Astrocyte of the hippocampus (primary cell): ENCODE results near the gene POLE2.
A peak's percentile ranks its signal among the peaks of the same experiment; 100 is the strongest.
"Not testable (repeated sequence)": the region's sequence is repeated elsewhere in the genome, so short reads cannot be mapped to it uniquely, and the experiment has no call there.

ENCODE experiments used
- DNase-seq: peaks from one replicate; pipeline ENCODE4 v3.0.0; 2011; ENCODE audit warnings: low read depth, low spot score

The POLE2 gene

GRCh38 chr14:49619730-49620129, 68.3 kb downstream of the POLE2 start:
- no peak for DNase-seq

DNA sequence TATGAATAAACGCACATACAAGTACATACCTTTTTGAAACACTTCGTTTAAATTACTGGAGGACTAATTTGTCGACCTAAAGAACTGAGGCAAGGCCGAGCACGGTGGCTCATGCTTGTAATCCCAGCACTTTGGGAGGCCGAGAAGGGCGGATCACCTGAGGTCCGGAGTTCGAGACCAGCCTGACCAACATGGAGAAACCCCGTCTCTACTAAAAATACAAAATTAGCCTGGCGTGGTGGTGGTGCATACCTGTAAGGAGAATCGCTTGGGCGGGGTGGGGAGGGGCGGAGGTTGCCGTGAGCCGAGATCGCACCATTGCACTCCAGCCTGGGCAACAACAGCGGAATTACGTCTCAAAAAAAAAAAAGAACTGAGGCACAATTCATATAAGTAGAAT, 68.7 kb downstream of the POLE2 start:
- not testable (repeated sequence) for DNase-seq

- DNase-seq, result no peak
These were observed 70.0 kb downstream of the POLE2 start for GRCh38 chr14:49617852-49618519.

GRCh38 chr14:49615776-49616175, 72.2 kb downstream of the POLE2 start:
- no peak for DNase-seq

DNA sequence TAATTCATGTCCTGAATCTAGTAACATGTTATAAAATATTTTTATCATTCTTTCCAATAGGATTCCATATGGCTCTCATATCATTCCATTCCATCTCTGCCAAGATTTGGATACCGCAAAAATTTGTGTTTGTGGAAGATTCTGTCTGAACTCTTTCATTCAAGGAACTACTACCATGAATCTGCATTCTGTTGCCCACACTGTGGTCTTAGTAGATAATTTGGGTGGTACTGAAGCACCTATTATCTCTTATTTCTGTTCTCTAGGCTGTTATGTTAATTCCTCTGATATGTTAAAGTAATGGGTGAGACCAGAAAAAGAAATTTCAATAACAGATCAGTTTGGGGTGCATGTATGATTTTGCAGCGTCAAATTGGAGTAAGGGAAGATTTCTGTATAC, 73.8 kb downstream of the POLE2 start:
- no peak for DNase-seq

DNA sequence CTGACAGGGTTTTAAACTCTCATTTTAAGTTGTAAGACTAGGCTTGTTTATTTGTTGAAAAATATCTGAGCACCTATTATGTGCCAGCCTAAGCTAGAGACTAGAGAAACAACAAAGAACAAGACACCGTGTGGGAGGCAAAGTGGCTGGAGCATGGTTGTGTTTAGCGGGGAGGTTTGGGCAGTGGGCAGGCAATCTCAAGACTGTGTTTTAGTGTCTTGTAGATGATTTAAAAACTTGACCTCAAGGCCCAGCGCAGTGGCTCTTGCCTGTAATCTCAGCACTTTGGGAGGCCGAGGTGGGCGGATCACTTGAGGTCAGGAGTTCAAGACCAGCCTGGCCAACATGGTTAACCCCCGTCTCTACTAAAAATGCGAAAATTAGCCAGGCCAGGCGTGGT, 75.3 kb downstream of the POLE2 start:
- DNase-seq, result no peak

GRCh38 chr14:49612251-49612650, 75.8 kb downstream of the POLE2 start:
- DNase-seq, result no peak

DNA sequence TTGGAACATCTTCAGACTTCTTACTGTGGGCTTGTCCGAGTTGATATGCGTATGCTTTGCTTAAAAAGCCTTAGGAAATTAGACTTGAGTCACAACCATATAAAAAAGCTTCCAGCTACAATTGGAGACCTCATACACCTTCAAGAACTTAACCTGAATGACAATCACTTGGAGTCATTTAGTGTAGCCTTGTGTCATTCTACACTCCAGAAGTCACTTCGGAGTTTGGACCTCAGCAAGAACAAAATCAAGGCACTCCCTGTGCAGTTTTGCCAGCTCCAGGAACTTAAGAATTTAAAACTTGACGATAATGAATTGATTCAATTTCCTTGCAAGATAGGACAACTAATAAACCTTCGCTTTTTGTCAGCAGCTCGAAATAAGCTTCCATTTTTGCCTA, 80.4 kb downstream of the POLE2 start:
- no peak for DNase-seq

- peak; percentile 93 for DNase-seq
These were observed 89.3 kb downstream of the POLE2 start, which contains the start of gene LRR1 for GRCh38 chr14:49598485-49599300. TSS of gene LRR1 (plus strand) at chr14:49598940. CDS start at chr14:49599021, 81 bp downstream.

- no peak for DNase-seq
These were observed 89.9 kb downstream of the POLE2 start for GRCh38 chr14:49598189-49598484.

DNA sequence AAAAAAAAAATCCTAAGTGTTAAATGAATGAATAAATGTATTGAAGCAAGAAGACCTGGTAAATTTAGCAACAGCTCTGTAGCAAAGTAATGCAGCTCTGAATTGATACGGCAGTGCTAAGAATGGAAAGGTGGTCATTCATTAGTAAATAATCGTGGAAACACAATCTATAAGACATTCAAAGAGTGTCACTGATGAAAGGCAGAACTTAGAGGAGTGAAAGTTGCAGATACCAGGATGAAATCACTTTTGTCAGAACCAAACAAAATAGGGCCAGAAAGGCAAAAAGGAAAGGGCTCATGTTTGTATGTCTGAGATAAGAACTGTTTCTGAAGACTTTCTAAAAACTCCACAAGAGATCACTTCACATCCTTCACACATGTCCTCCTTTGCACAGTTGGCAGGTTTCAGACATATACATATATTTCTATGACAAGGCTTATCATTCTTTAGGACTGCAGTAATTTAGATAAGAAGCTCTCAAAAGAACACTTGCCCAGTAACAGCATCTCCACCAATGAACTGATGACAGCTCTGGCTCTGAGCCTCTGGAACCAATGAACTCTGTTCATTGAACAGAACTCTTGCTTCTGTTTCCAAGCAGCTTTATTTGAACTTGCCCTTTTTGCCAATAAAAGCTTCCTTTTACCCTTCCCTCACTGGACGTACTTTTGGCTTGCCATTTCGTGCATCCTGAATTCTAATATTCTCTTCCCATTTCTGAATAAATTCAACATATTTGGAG, 93.5 kb downstream of the POLE2 start:
- DNase-seq, result peak; percentile 67
